Measurements from ENCODE around the gene KIF13A. TPM values are rescaled to one million over a fixed set of nuclear protein-coding genes. Genes with fewer than 3 reads are reported as not detected.
"Not testable (repeated sequence)": the region's sequence is repeated elsewhere in the genome, so short reads cannot be mapped to it uniquely, and the experiment has no call there.

KIF13A gene
- total RNA-seq, 1 donor from 2014 or later = 38.4 TPM

DNA sequence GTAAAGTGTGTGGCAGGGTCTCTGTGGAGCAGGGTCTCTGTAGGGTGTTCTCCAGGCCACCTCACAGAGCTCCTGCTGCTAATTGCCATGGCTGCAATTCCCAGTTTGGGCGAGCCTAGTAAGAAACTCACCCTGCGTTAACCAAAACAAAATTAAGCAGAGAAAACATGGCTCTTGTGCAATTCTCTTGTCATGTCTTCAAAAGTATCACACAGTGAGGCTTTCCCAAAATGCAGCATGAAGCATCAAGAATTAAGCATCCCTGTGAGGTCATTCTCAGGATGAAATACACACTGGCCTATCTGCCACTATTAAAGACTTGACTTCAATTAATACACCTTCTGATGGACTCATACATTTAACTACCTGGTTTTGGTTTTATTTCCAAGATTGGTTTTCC lies 72.8 kb downstream of the KIF13A start:
- Mint-ChIP-seq H3K9me3 (ENCODE audit: unreplicated experiment) (no peaks in the 10 kb centered on the region), H3K27ac (ENCODE audit: unreplicated experiment) (no peak overlapping the region), H3K27me3 (ENCODE audit: low read depth, unreplicated experiment) (no peaks in the 10 kb centered on the region), H3K4me1 (ENCODE audit: low read depth, unreplicated experiment) (no peaks in the 10 kb centered on the region), H3K4me3 (ENCODE audit: unreplicated experiment) (no peak overlapping the region), H3K36me3 (ENCODE audit: low read depth, unreplicated experiment) (no peaks in the 10 kb centered on the region)
- H3K4me2 ChIP-seq (ENCODE audit: low read length) = no peak overlapping the region
- H3K27me3 ChIP-seq (ENCODE audit: insufficient read depth, low read length) = no peaks in the 10 kb centered on the region
- DNase-seq (ENCODE audit: low read depth) (no peak), FAIRE-seq (no peak)
- TF ChIP-seq, protein P1, sequence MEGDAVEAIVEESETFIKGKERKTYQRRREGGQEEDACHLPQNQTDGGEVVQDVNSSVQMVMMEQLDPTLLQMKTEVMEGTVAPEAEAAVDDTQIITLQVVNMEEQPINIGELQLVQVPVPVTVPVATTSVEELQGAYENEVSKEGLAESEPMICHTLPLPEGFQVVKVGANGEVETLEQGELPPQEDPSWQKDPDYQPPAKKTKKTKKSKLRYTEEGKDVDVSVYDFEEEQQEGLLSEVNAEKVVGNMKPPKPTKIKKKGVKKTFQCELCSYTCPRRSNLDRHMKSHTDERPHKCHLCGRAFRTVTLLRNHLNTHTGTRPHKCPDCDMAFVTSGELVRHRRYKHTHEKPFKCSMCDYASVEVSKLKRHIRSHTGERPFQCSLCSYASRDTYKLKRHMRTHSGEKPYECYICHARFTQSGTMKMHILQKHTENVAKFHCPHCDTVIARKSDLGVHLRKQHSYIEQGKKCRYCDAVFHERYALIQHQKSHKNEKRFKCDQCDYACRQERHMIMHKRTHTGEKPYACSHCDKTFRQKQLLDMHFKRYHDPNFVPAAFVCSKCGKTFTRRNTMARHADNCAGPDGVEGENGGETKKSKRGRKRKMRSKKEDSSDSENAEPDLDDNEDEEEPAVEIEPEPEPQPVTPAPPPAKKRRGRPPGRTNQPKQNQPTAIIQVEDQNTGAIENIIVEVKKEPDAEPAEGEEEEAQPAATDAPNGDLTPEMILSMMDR (IDR thresholded peaks at IDR 0.05; ENCODE audit: insufficient read depth, low read depth, low read length) = no peak
- peaks cover 13% of the 10 kb centered on the region for H4K20me1 ChIP-seq (ENCODE audit: insufficient read depth, low read length)
- no peaks in the 10 kb centered on the region for H3K4me1 ChIP-seq (ENCODE audit: insufficient read depth, low read length)
- H3K9ac ChIP-seq (ENCODE audit: low read length) = no peak overlapping the region
- H2AFZ ChIP-seq (ENCODE audit: low read depth, low read length) = no peak overlapping the region
- H3K36me3 ChIP-seq (ENCODE audit: insufficient read depth, low read length) = no peaks in the 10 kb centered on the region
- H3K9me3 ChIP-seq (ENCODE audit: insufficient read depth, low read depth, low read length) = no peaks in the 10 kb centered on the region
- no peak overlapping the region for H3K27ac ChIP-seq (ENCODE audit: low read depth, low read length)
- no peak overlapping the region for H3K4me3 ChIP-seq (ENCODE audit: insufficient read depth, low read depth, low read length)
- H3K79me2 ChIP-seq (ENCODE audit: insufficient read depth, low read length) = peaks cover 67% of the 10 kb centered on the region

DNA sequence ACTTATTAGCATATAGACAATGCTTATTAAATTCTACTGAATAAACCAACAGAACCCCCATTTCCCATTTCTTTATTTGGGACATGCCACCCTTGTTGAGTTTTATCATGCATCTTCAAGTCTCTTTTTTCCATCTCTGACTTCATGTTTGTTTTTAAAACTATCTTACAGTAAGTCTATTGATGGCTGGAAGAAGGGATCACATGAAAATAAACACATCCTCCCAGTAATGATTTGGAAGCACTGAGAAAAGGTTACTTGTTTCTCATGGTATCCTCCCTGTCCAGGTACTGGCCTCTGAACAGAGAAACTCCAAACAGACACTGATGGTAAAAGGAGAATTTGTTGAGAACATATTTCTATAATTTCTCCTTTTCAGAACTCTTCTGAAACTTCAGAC lies 74.9 kb downstream of the KIF13A start:
- H3K9me3 Mint-ChIP-seq (ENCODE audit: unreplicated experiment) = no peaks in the 10 kb centered on the region
- TF ChIP-seq, protein P1 (IDR thresholded peaks at IDR 0.05; ENCODE audit: insufficient read depth, low read depth, low read length) = no peak
- Histone ChIP-seq H3K27ac (ENCODE audit: low read depth, low read length) (no peak overlapping the region), H2AFZ (ENCODE audit: low read depth, low read length) (no peak overlapping the region), H3K4me3 (ENCODE audit: insufficient read depth, low read depth, low read length) (no peak overlapping the region), H3K36me3 (ENCODE audit: insufficient read depth, low read length) (no peaks in the 10 kb centered on the region), H3K4me2 (ENCODE audit: low read length) (no peak overlapping the region), H3K9me3 (ENCODE audit: insufficient read depth, low read depth, low read length) (no peaks in the 10 kb centered on the region), H3K27me3 (ENCODE audit: insufficient read depth, low read length) (no peaks in the 10 kb centered on the region), H3K79me2 (ENCODE audit: insufficient read depth, low read length) (peaks cover 62% of the 10 kb centered on the region), H3K9ac (ENCODE audit: low read length) (no peak overlapping the region), H3K4me1 (ENCODE audit: insufficient read depth, low read length) (peaks cover 9% of the 10 kb centered on the region), H4K20me1 (ENCODE audit: insufficient read depth, low read length) (peaks cover 4% of the 10 kb centered on the region)
- peaks cover 8% of the 10 kb centered on the region for H3K4me1 Mint-ChIP-seq (ENCODE audit: low read depth, unreplicated experiment)
- no peak for FAIRE-seq
- H3K36me3 Mint-ChIP-seq (ENCODE audit: low read depth, unreplicated experiment) = no peaks in the 10 kb centered on the region
- no peaks in the 10 kb centered on the region for H3K27me3 Mint-ChIP-seq (ENCODE audit: low read depth, unreplicated experiment)
- no peak for DNase-seq (ENCODE audit: low read depth)
- no peak overlapping the region for H3K27ac Mint-ChIP-seq (ENCODE audit: unreplicated experiment)
- no peak overlapping the region for H3K4me3 Mint-ChIP-seq (ENCODE audit: unreplicated experiment)

DNA sequence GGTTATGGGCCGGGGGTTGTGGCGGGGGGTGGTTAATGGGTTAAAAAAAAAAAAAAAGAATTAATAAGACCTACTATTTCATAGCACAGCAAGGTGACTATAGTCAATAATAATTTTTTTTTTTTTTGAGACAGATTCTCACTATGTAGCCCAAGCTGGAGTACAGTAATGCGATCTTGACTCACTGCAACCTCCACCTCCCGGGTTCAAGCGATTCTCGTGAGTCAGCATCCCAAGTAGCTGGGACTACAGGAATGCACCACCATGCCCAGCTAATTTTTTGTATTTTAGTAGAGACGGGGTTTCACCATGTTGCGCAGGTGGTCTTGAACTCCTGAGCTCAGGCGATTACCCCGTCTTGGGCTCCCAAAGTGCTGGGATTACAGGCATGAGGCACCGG lies 75.8 kb downstream of the KIF13A start:
- H3K36me3 ChIP-seq (ENCODE audit: insufficient read depth, low read length); FAIRE-seq; H3K4me3 Mint-ChIP-seq (ENCODE audit: unreplicated experiment); H3K9ac ChIP-seq (ENCODE audit: low read length); H3K4me3 ChIP-seq (ENCODE audit: insufficient read depth, low read depth, low read length); H3K27me3 Mint-ChIP-seq (ENCODE audit: low read depth, unreplicated experiment); H4K20me1 ChIP-seq (ENCODE audit: insufficient read depth, low read length); H3K9me3 Mint-ChIP-seq (ENCODE audit: unreplicated experiment); H3K27ac Mint-ChIP-seq (ENCODE audit: unreplicated experiment); H3K27ac ChIP-seq (ENCODE audit: low read depth, low read length); H2AFZ ChIP-seq (ENCODE audit: low read depth, low read length); H3K4me2 ChIP-seq (ENCODE audit: low read length); H3K36me3 Mint-ChIP-seq (ENCODE audit: low read depth, unreplicated experiment); H3K9me3 ChIP-seq (ENCODE audit: insufficient read depth, low read depth, low read length); H3K27me3 ChIP-seq (ENCODE audit: insufficient read depth, low read length): not testable (repeated sequence)
- DNase-seq (ENCODE audit: low read depth) = peak; percentile 54
- Histone ChIP-seq H3K79me2 (ENCODE audit: insufficient read depth, low read length) (peaks cover 58% of the 10 kb centered on the region), H3K4me1 (ENCODE audit: insufficient read depth, low read length) (peaks cover 17% of the 10 kb centered on the region)
- peaks cover 15% of the 10 kb centered on the region for H3K4me1 Mint-ChIP-seq (ENCODE audit: low read depth, unreplicated experiment)
